Measurements from ENCODE around the gene GNPTG.

The GNPTG gene

GRCh38 chr16:1313721-1314369 is 37.9 kb upstream of the GNPTG start:
- no peak overlapping the region for H3K4me3 ChIP-seq (ENCODE audit: low read length)
- TF ChIP-seq CTCF (IDR thresholded peaks at IDR 0.05; ENCODE audit: insufficient read depth, low read depth, low read length, missing control alignments), result no peak
- no peak for DNase-seq (ENCODE audit: low read depth)

- DNase-seq (ENCODE audit: low read depth), result no peak
- H3K4me3 ChIP-seq (ENCODE audit: low read length), result no peak overlapping the region
- no peak for TF ChIP-seq CTCF (IDR thresholded peaks at IDR 0.05; ENCODE audit: insufficient read depth, low read depth, low read length, missing control alignments)
Measured at GRCh38 chr16:1314399-1315068, 37.2 kb upstream of the GNPTG start.

GRCh38 chr16:1315081-1316032 is 36.4 kb upstream of the GNPTG start:
- no peak overlapping the region for H3K4me3 ChIP-seq (ENCODE audit: low read length)
- no peak for DNase-seq (ENCODE audit: low read depth)
- TF ChIP-seq CTCF (IDR thresholded peaks at IDR 0.05; ENCODE audit: insufficient read depth, low read depth, low read length, missing control alignments), result no peak

- H3K4me3 ChIP-seq (ENCODE audit: low read length), result no peak overlapping the region
- no peak for TF ChIP-seq CTCF (IDR thresholded peaks at IDR 0.05; ENCODE audit: insufficient read depth, low read depth, low read length, missing control alignments)
- DNase-seq (ENCODE audit: low read depth), result no peak
Measured at GRCh38 chr16:1316033-1316405, 35.7 kb upstream of the GNPTG start.

GRCh38 chr16:1317479-1318267 is 34.1 kb upstream of the GNPTG start:
- TF ChIP-seq CTCF (IDR thresholded peaks at IDR 0.05; ENCODE audit: insufficient read depth, low read depth, low read length, missing control alignments), result no peak
- H3K4me3 ChIP-seq (ENCODE audit: low read length), result no peak overlapping the region
- no peak for DNase-seq (ENCODE audit: low read depth)

- TF ChIP-seq CTCF (IDR thresholded peaks at IDR 0.05; ENCODE audit: insufficient read depth, low read depth, low read length, missing control alignments), result no peak
- no peak overlapping the region for H3K4me3 ChIP-seq (ENCODE audit: low read length)
- DNase-seq (ENCODE audit: low read depth), result no peak
Measured at GRCh38 chr16:1318268-1318545, 33.5 kb upstream of the GNPTG start.

Data from epithelial cell of esophagus (primary cell).